Measurements from ENCODE around the gene ROBO1. TPM values are rescaled to one million over a fixed set of nuclear protein-coding genes. Genes with fewer than 3 reads are reported as not detected.

ROBO1 gene
- total and polyA plus RNA-seq, 2 of the 8 experiments (the other 6 are each of a cell fraction or from before 2014, with no cell fraction given): 51.4 to 91.0 TPM

GRCh38 chr3:78872195-78872594 is 895.6 kb downstream of the ROBO1 start (continued):
- TF ChIP-seq EZH2 (IDR thresholded peaks at IDR 0.05; ENCODE audit: low read depth, low read length, severe bottlenecking): no peak
- no peak for TF ChIP-seq RXRA (IDR thresholded peaks at IDR 0.05; ENCODE audit: insufficient read depth, low read depth, low read length)
- TF ChIP-seq ASH2L (IDR thresholded peaks at IDR 0.05; ENCODE audit: low read length): no peak
